GM18868 (cell line): Measurements from ENCODE around the gene SUOX.
"Not testable (repeated sequence)": the region's sequence is repeated elsewhere in the genome, so short reads cannot be mapped to it uniquely, and the experiment has no call there.

ENCODE experiments used
- ATAC-seq: cut with Tn5 transposase; IDR thresholded peaks from one replicate; pipeline ENCODE4 v1.9.1; 2021; ENCODE audit warnings: mild to moderate bottlenecking, moderate library complexity; ENCODE audit not compliant: unreplicated experiment

The SUOX gene

DNA sequence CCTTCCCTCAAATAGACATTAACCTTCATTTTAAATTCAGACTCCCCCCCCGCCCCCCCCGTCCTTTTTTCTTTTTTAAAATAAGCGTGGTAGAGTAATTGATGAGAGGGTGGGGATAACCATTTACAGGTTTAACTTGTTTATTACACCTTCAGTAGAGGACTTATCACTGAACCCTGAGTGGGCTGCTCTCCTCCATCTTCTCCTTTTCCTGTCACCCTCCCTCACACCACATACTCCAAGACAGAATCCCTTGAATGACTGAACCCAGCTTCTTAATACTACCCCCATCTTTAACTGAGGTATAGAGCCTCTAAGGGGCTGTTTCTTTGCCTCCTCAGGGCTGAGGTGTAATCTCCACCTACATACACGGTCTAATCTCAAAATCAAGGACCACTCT is 20.1 kb downstream of the SUOX start:
- ATAC-seq, result no peak

DNA sequence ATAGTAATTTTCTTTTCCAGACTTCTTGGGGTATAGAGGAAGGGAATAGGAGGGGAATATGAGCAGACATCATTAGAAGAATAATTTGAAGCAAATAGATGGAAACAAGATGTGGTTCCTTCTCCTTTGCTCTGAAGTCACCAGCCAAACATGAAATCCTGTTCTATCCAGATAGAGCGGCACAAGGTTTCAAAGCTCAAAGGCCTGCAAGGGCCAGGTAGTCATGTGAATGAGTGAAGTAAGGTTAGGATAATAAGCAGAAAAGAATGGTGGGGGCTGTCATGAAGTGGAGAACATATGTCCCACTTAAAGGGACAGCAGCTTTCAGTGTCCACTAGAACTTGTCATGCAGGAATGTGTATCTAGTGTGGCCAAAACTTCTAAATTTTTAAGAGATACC is 21.3 kb downstream of the SUOX start:
- ATAC-seq, result no peak

- ATAC-seq, result no peak
These were observed 23.5 kb downstream of the SUOX start, which contains the start of gene IKZF4 for GRCh38 chr12:56020423-56021184. IKZF4 (plus strand) TSS chr12:56021043; CDS start chr12:56021494, 451 bp downstream.

DNA sequence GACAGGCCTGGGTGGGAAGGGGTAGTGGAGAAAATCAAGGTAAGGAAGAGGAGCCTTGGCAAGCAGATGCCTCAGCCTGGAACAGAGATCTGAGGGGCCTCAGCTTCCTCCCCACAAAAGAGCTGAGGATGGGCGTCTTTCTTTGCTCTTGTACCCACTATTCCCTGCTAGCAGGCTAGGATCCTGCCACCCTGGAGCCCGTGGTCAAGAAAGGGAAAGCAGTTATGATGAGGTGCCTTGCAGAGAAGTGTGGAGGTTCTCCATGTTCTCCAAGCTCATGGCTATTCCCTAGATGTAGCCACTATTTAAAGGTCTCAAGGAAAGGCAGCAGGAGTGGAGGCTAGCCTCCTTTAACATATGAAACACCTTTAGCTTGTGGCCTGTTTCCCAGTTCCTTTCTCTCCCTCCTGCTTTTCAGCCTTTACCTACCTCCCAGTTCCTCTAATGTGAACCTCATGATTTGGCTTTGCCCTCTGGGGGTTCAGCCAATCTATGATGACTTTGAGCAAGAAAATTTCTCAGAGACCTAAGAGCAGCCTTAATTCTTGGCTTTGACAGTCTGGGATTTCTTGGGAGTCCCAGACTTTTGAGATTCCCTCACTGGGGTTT is 24.9 kb downstream of the SUOX start:
- ATAC-seq, result no peak

DNA sequence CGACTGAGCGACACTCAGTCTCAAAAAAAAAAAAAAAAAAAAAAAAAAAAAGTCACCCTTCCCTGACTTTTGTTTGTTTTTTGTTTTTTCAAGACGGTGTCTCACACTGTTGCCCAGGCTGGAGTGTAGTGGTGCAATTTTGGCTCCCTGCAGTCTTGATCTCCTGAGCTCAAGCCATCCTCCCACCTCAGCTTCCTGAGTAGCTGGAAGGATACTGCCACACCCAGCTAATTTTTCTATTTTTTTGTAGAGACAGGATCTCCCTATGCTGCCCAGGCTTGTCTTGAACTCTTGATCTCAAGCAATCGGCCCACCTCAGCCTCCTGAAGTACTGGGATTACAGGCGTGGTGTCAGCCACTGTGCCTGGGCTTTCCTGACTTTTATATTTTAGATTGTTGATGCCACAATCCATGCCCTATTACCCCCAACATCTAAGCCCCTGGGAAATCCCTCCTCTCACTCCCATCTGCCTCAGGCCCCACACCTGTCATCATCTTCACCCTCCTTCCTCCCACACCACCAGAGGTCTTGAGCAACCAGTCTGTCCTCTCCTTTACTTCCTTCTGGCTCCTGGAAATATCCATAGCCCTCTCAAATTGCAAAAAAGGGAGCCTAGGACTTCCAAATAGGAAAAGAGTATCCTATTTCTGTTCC is 31.6 kb downstream of the SUOX start:
- no peak for ATAC-seq

DNA sequence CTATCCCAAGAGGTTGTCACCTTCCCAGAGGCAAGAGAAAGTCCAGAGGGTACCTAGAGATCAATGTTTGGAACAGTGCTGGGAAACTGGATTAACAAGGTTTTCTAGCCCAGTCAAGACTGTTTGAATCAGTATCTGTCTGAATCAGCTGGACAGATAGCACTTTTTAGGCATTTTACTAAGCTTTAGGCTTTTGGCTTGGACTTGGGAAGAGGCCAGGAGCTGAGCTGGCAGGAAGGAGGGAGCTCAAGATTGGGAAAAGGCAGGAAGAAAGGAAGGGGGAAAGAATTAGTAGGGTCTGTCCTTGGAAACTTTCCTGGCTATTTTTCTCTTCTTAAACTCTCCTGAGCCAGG is 32.1 kb downstream of the SUOX start:
- ATAC-seq, result no peak

GRCh38 chr12:56029666-56030293 is 32.7 kb downstream of the SUOX start:
- ATAC-seq, result peak; percentile 50

DNA sequence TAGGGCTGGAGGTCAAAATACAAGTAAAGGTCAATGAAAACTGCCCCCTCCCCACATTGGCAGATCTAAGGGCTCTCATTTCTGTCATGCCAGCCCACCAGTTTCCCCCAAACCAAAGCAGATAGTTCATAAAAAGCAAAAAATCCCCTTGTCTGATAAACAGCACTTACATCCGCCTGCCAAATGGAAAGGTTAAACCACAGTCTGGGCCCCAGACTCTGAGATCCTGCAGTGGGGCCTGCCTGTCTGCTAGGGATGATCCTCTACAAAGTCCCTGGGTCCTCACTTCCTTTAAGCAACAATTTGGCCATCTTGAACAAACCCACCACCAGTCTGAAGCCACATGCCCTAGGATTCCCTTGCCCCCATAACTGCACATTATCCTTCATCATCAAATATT is 34.9 kb downstream of the SUOX start:
- no peak for ATAC-seq

- no peak for ATAC-seq
These were observed 37.7 kb downstream of the SUOX start for GRCh38 chr12:56034586-56035332.

DNA sequence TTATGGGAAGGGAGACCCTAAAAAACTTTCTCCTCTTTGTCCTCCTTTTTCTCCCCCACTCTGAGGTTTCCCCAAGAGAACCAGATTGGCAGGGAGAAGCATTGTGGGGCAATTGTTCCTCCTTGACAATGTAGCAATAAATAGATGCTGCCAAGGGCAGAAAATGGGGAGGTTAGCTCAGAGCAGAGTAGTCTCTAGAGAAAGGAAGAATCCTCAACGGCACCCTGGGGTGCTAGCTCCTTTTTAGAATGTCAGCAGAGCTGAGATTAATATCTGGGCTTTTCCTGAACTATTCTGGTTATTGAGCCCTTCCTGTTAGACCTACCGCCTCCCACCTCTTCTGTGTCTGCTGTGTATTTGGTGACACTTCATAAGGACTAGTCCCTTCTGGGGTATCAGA is 40.1 kb downstream of the SUOX start:
- ATAC-seq, result no peak

DNA sequence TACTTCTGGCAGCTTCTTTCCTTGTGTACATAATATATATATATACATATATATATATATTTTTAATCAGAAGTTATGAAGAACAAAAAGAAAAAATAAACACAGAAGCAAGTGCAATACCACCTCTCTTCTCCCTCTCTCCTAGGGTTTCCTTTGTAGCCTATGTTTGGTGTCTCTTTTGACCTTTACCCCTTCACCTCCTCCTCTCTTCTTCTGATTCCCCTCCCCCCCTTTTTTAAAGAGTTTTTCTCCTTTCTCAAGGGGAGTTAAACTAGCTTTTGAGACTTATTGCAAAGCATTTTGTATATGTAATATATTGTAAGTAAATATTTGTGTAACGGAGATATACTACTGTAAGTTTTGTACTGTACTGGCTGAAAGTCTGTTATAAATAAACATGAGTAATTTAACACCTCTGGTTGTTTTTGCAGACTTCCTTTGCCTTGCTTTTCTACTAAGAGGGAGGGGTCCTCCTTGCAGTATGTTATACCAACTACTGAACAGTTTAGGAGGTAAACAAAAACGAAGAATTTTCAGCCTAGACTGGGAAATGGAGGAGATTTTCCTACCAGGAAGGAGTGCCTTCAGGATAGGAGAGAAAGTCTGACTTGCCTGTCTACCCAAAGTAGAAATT is 41.1 kb downstream of the SUOX start:
- no peak for ATAC-seq

- no peak for ATAC-seq
These were observed 43.1 kb downstream of the SUOX start for GRCh38 chr12:56040151-56040550.

- no peak for ATAC-seq
These were observed 44.0 kb downstream of the SUOX start for GRCh38 chr12:56040963-56041551.

DNA sequence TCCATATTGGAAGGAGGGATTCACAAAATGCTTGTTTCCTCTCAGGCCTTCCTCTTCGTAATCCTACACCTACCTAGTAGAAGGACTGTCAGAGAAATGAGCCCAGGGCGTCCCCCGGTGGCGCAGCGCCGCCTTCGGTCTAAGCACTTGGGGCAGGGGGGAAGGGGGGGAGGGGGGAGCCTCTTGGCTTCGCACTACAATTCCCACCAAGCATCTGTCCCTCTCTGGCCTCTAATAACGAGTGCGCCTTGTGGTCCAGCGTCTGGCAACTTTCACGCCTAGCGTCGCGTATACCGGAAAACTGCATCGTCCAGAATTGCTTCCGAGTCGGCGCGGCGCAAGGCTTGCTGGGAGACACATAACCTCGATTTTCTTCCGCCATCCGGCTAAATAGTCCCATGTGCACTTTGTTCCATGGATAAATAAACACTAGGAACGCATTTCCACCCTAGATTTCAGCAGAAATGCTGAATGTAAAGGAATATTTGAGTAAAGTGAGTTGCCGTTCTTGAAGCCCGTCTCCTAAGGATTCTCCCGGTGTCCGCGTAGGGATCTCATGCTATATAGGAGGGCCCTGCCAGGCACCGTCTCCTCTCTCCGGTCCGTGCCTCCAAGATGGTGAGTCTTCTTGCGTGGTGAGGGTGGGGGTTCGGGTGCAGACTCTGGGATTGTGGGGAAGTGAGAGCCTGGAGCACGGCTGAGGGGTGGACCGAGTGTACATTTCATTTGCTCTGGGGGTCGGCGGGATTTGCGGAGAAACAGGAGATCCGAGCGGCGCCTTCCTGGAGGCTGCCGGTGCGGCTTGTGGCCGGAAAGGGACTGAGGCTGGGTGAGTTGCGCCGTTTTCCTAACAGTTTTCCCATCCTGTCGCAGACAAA is 44.7 kb downstream of the SUOX start, which contains the start of gene RPS26:
Gene RPS26, plus strand, starts transcription at position 367 of the 878 bp plus-strand sequence. Its CDS starts 249 bp downstream, at position 616.
- peak; percentile 93 for ATAC-seq

GRCh38 chr12:56042430-56042813 is 45.3 kb downstream of the SUOX start:
- not testable (repeated sequence) for ATAC-seq

DNA sequence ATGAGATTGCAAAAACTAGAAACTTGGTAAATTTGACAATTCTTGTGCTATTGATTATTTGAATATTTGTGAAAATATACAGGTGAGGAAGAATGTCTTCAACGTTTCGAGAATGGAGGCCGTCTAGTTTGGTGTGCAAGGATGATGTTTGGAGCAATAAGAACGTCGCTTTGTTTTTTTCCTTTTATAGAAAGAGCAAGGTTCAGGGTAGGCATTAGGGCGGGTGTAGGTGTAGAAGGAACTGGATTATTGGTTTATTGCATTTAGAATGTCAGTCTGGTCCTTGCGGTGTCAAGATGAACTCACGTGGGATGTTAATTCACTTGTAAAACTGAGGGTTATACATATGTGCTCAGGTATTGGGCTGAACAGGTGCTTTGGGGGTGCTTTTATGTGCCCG is 45.8 kb downstream of the SUOX start:
- ATAC-seq, result no peak

DNA sequence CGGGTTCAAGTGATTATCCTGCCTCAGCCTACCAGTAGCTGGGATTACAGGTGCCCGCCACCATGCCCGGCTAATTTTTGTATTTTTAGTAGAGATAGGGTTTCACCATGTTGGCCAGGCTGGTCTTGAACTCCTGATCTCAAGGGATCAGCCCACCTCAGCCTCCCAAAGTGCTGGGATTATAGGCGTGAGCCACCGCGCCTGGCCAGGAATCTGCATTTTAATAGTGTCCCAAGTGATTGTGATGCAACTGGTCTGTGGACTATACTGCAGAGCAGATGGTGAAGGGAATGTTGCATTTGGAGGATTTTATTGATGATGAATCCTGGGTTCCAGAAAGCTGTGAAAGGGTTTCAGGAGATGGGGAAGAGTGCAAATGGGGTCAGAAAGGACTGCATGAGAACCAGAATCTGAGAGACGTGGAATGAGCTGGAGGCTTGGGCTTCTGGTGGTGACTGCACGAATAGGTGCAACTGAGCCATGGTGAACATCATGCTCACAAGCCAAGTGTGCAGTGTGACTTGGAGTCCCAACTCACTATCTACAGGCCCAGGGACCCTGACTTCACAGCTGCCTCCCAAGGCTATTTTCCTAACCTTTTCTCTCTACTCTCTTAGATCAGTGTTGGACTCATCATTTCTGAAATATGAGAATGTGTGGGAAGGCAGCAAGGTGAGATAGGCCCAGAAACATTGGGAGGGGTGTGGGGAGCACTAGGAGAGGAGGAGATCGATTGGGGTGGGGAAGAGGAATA is 49.1 kb downstream of the SUOX start:
- ATAC-seq, result no peak

DNA sequence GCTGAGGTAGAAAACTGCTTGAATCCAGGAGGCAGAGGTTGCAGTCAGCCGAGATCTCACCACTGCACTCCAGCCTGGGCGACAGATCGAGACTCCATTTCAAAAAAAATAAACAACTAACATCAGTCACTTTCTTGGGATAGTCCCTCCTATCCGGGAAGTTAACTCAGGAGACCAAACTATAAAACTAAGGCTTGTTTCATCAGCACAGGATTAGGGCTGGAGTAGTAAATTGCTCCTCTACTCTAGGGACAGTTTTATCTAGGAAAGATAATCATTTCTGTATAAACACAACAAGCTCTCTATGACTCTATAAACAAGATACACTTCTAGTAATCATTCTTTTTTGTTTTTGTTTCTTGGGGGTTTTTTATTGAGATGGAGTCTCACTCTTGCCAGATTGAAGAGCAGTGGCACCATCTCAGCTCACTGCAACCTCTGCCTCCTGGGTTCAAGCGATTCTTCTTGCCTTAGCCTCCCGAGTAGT is 56.4 kb downstream of the SUOX start:
- no peak for ATAC-seq
